NAMALWA (cell line): ENCODE measurements around the gene IQCN.
"Not testable (repeated sequence)": the region's sequence is repeated elsewhere in the genome, so short reads cannot be mapped to it uniquely, and the experiment has no call there.

Experiments used
- DNase-seq: peaks from one replicate; pipeline ENCODE4 v3.0.0-alpha.2; 2015; ENCODE audit warnings: low spot score

IQCN gene

DNA sequence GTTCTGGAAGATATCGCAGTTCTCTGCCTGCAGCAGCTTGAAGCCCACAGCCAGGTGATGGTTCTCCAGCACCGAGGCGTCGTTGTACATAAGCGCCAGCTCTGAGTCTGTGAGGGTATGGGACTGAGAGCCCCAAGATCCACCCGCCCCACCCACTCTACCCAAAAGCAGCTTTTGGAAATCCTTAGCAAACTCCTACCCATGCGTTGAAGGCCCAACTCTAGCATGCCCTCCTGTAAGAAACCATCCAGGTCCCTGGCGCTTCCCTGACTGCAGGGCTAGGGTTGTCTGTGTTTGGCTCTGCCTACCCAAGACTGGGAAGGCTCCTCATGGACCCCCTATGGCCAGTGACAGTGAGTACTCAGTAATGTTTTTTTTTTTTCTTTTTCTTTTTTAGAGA is 57.5 kb downstream of the IQCN start:
- DNase-seq = no peak

DNA sequence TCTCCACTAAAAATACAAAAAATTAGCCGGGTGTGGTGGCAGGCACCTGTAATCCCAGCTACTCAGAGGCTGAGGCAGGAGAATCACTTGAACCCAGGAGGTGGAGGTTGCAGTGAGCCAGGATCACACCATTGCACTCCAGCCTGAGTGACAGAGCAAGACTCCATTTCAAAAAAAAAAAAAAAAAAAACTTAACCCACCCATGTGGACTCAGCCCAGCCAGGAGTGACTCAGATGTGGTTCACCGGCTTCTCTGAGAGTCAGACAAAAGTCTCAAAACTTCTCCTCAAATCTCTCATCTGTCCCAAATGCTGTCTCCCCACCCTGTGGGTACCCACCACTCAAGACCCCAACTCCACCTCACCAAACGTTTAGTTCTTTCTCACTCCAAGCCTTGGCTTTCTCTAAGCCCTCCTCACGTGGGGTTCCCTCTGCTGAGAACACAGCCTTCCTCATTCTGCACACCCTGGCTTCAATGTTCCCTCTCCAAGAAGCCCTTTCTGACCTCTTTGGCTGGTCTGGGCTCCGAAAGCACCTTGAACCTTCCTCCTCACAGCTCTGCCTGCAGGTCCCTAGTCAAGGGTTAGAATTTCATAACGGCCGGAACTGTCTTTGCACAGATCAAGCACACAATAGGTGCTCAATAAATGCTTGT is 59.3 kb downstream of the IQCN start:
- no peak for DNase-seq

DNA sequence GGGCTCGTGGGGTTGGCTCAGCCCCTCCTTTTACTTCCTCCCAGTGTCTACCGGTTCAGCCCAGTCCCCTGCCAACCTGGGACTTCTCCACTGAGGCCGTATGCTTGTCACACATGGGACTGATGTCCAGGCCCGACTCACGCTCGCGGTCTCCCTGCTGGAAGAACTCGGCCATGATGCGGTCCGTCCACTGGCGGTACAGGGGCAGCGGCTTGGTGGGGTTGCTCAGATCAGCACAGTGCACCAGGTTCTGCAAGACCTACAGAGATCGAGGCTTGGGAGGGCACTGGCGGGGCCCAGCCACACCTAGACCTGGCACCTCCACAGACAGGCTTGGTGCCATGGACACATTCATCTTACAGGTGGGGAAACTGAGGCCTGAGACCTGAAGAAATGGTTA is 62.6 kb downstream of the IQCN start:
- no peak for DNase-seq

DNA sequence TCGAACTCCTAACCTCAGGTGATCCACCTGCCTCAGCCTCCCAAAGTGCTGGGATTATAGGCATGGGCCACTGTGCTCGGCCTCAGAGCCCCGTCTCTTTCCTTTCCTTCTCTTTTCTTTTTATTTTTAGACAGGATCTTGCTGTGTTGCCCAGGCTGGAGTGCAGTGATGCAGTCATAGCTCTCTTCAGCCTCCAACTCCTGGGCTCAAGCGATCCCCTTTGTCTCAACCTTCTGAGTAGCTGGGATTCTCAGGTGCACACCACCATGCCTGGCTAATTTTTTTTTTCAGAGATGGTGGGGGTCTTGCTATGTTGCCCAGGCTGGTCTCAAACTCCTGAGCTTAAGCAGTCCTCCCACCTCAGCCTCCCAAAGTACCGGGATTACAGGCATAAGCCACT is 64.3 kb downstream of the IQCN start:
- DNase-seq = not testable (repeated sequence)

DNA sequence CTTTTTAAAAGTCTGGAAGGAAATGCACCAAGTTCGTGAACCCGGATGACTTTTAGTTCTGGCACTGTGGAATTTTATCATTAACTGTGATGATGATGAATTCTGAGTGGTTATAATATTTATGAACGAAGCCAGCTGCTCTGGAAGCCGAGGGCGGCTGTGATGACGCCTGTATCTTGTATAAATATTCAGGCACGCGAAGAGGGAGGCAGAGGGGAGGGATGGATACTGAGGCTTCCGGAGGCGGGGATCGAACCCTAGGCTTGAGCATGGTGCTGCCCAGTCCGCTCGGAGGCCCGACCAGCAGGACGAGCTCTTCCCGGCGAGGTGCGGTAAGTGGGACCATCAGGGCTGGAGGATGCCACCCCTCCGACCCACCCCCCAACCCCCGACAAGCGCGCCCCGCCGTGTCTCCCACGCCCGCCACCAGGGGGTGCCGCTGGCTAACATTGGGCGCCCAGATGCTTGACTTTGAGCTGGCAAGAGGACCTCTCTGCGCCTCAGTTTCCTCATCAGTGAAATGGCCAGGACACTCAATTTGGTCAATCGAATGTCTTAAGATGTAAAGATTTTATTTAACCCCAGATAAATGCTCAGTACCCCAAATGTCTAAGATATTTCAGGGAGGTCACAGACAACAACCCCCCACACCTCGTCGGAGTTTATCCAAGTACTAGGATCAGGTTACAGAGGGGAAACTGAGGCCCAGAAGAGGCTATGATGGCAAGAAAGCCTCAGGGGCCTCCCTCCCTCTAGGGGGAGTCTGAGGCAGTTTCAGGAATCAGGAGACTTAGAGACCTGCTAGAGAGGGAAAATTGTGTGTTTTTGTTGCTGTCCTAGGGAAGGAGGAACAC is 65.9 kb downstream of the IQCN start:
- DNase-seq = peak; percentile 59
